Activated CD4-positive, CD25-positive, alpha-beta regulatory T cell (primary cell): ENCODE data around the gene TTLL13.

ENCODE experiments used
- DNase-seq, 4 experiments: peaks; one replicate each; lab custom pipeline; 2025; lab: John Stamatoyannopoulos, UW

The TTLL13 gene

GRCh38 chr15:90217671-90218394 lies 31.5 kb upstream of the TTLL13 start:
- DNase-seq, result no peak

GRCh38 chr15:90219421-90220141 lies 29.8 kb upstream of the TTLL13 start:
- peak; percentile 16 to 45 (median 35) for DNase-seq

- DNase-seq, result no peak
Measured at GRCh38 chr15:90221246-90221900, 28.0 kb upstream of the TTLL13 start.

- DNase-seq, result no peak
Measured at GRCh38 chr15:90222547-90222946, 26.8 kb upstream of the TTLL13 start.

- DNase-seq, result no peak
Measured at GRCh38 chr15:90223441-90224165, 25.8 kb upstream of the TTLL13 start.

- DNase-seq, result no peak
Measured at GRCh38 chr15:90225047-90225446, 24.3 kb upstream of the TTLL13 start.

- DNase-seq, result no peak
Measured at GRCh38 chr15:90225504-90226234, 23.7 kb upstream of the TTLL13 start.

- DNase-seq, result no peak
Measured at GRCh38 chr15:90227336-90227735, 22.0 kb upstream of the TTLL13 start.

GRCh38 chr15:90227816-90228772 lies 21.3 kb upstream of the TTLL13 start:
- DNase-seq, result no peak

GRCh38 chr15:90228960-90229359 lies 20.4 kb upstream of the TTLL13 start:
- DNase-seq, result no peak

- no peak for DNase-seq
Measured at GRCh38 chr15:90230071-90230494, 19.3 kb upstream of the TTLL13 start.

- DNase-seq, result no peak
Measured at GRCh38 chr15:90230610-90231009, 18.7 kb upstream of the TTLL13 start.

GRCh38 chr15:90231028-90232017 lies 18.0 kb upstream of the TTLL13 start:
- DNase-seq, result peak; percentile 22 to 68 (median 47)

GRCh38 chr15:90232196-90232595 lies 17.2 kb upstream of the TTLL13 start:
- DNase-seq, result no peak

- DNase-seq, result no peak
Measured at GRCh38 chr15:90232941-90233386, 16.4 kb upstream of the TTLL13 start.

- DNase-seq, result peak; percentile 46 to 94 (median 92)
Measured at GRCh38 chr15:90233387-90234095, 15.8 kb upstream of the TTLL13 start, which contains the start of gene CIB1. Gene CIB1 (minus strand): TSS chr15:90233941. CDS start chr15:90233885, 56 bp downstream.

GRCh38 chr15:90234096-90234988 lies 15.0 kb upstream of the TTLL13 start, which contains the start of gene GDPGP1:
Gene GDPGP1 (plus strand): TSS chr15:90234209. CDS start chr15:90240909, 6,700 bp downstream.
- peak in 2 of 4 experiments; percentile 93 to 95 for DNase-seq
